ES-I3 (cell line): ENCODE data around the gene PYM1.
A peak's percentile ranks its signal among the peaks of the same experiment; 100 is the strongest.
"Not testable (repeated sequence)": the region's sequence is repeated elsewhere in the genome, so short reads cannot be mapped to it uniquely, and the experiment has no call there.

Experiments
- H3K36me3 ChIP-seq: 2 replicates; pipeline ENCODE4 v1.6.1; 2013; ENCODE audit warnings: mild to moderate bottlenecking, low read length, control low read depth, moderate library complexity; ENCODE audit not compliant: insufficient read depth
- H3K4me1 ChIP-seq: 2 replicates; pipeline ENCODE4 v1.6.1; 2013; ENCODE audit warnings: mild to moderate bottlenecking, control low read depth, low read length; ENCODE audit not compliant: insufficient read depth
- H3K9ac ChIP-seq: 2 replicates; pipeline ENCODE4 v1.6.1; 2013; ENCODE audit warnings: low read depth, mild to moderate bottlenecking, low read length, moderate library complexity
- H3K9me3 ChIP-seq: 2 replicates; pipeline ENCODE4 v1.6.1; 2013; ENCODE audit warnings: mild to moderate bottlenecking, low read length, moderate library complexity; ENCODE audit not compliant: control insufficient read depth, insufficient read depth

The PYM1 gene

DNA sequence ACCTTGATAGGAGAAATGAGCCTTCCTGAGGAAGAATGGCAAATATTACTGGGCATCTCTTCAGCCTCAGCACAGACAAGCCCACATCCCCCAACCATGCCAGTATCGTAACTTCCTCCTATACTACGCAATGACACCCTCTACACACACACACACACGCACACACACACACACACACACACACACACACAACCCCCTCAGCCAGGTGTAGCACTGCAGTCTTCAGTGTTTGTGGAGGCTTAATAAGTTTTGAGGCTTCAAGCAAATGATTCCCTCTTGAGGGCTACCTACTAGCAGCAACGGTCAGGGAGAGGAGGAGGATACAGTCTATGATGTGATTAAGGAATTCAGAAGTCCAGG lies 4.8 kb upstream of the PYM1 start:
- no peaks in the 10 kb centered on the region for H3K36me3 ChIP-seq
- H3K9me3 ChIP-seq = no peaks in the 10 kb centered on the region
- peak overlapping the region; percentile 74 for H3K9ac ChIP-seq
- H3K4me1 ChIP-seq = peaks cover 37% of the 10 kb centered on the region

DNA sequence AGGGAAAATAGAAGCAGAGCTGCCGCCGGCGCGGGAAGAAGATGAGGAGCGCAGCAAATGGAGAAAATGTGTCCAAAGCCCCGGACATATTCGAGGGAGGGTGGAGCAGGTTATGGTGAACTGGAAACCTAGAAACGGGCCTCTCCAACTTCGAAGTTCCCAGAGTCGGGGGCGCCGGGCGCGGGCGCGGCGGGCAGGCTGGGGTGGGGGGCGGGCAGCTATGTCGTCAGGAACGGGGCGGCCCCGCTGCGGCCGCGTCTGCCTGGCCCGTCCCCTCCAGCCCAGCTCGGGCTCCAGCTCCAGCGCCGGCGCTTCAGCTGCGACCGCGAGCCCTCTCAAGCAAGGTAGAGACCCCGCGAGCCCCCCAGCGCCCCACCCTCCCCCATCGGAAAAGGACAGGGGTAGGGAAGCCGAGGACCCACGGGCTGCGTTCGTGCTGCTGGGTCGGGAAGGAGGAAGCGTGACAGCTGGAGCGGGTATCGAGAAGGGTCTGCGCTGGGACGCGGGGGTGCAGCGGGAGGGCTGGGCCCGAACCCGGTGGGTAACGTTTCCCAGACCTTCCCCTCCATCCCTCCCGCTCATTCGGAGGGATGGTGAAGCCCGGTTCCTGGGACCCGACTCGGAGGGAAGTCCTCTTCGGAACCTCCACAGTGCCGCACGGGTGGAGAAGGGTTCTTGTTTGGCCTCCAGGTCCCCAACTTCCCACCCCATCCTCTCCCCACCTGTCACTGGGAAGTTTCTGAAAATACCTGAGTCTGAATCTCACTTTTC lies 4.3 kb upstream of the PYM1 start:
- Histone ChIP-seq H3K36me3 (no peaks in the 10 kb centered on the region), H3K4me1 (peaks cover 37% of the 10 kb centered on the region), H3K9me3 (no peaks in the 10 kb centered on the region), H3K9ac (peak overlapping the region; percentile 74)

DNA sequence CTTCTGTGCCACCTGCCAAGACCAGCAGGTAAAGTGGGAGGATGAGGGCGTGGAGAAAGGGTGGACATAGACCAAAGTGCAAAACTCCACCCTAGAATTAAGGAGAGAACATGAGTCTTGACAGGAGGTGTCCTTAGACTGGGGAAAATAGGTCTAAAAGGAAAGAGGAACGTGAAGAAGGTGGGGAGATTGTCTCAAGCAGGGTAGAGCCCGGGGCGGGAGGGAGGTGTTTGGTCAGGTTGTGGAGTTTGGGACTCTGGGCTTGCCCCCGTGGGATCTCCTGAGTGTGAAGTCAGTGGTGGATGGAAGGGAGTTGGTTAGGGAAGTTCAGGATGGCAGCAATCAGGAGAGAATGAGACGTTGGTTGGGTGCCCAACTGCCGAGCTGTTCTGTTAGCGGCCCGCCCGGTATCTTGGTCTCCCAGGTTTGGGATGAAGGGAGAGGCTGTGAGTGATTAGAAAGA lies 3.7 kb upstream of the PYM1 start:
- H3K9ac ChIP-seq = peak overlapping the region; percentile 48
- peaks cover 37% of the 10 kb centered on the region for H3K4me1 ChIP-seq
- H3K36me3 ChIP-seq = no peaks in the 10 kb centered on the region
- no peaks in the 10 kb centered on the region for H3K9me3 ChIP-seq

DNA sequence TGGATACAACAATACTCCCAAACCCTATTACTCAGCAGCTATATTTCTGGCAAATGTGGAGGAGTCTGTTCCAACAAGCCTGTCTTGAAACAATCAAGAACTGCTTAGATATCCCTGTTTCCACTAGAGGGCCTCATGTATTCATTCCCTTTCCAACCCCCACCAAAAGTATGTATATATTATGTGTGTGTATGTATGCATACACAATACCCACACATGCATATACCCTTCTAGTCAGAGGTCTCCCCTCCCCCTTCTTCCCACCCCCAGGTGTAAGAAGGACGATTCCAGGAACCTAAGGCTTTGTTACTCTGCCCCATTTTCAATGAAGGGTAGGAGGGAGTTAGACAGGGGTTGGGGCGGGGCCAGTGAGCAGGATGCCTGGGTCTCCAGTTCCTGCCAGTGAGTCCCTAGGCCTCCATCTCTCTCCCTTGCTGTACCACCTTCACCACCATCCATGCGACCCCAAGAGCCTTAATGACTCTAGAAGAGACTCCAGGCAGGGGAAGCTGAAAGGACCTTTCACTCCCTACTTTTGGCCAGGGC lies 3.1 kb upstream of the PYM1 start, which contains the start of gene DGKA:
Gene DGKA (plus strand): TSS at position 392 of the 546 bp plus-strand sequence. CDS start 5,342 bp downstream, outside the sequence.
- Histone ChIP-seq H3K4me1 (peaks cover 39% of the 10 kb centered on the region), H3K36me3 (no peaks in the 10 kb centered on the region), H3K9ac (peak within 1 kb of the TSS; percentile 74), H3K9me3 (no peaks in the 10 kb centered on the region)

DNA sequence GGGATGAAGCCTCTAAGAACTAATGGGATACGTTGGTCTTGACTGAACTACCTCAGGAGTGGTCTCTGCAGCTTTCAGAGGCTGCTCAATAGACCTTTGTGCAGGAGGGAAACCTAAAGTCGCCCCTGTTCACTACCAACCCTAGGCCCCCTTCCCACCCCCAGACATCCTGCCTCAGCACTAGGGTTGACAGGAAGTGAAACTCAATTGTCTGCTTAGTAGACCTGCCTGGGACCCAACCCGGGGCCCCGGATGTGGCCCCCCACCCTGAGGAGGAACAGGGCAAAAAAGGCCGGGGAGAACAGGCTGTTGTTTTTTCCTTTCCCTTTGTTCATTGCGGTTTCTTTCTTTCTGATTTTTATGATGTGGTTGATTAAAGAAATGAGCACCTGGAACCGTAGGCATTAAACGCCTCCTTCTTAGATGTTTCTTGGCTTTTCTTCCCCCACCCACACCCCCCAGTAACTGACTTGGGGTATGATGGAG lies 1.7 kb upstream of the PYM1 start:
- H3K4me1 ChIP-seq = peaks cover 47% of the 10 kb centered on the region
- H3K36me3 ChIP-seq = no peaks in the 10 kb centered on the region
- H3K9me3 ChIP-seq = no peaks in the 10 kb centered on the region
- H3K9ac ChIP-seq = no peak overlapping the region; the same call in 1 of the 2 replicates

DNA sequence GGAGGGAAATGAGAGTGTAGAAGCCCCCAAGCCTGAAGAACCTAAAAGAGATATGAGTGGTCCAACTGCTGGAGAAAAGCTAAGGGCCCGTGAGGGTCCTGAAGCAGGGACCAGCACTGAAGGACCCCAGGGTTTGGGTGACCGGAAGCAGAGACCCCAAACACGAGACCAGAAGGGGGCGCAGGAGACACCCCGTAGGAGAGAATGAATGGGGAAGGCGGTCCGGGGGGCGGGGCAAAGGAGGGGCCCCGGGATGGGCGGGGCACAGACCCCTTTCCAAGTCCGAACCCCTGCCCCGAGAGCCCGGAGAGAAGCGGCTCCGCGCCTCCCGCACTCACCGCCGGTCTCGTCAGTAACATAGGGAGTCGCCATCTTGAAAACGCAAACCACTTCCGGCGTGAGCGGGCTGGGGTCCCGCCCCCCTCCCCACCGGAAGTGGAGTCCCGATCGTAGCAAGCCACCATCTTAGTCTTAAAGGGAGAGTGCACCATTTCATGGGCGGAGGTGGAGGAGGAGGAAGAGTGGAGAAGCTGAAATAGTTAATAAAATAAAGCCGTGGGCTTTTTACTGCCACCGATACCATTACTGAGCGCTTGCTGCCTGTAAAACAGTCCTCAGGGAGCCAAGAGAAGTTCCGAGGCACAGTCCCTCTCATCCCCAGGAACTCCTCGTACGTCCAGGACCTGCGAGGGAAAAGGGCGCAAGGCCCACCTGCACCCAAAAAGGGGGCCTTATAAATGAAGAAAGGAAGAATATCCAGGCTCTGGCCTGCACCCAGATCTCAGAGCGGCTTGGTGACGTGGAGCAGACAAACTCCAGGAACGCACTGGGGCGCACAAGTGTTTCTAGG lies 731 bp downstream of the PYM1 start:
- Histone ChIP-seq H3K4me1 (peaks cover 32% of the 10 kb centered on the region), H3K36me3 (peaks cover 2% of the 10 kb centered on the region; the same call in 1 of the 2 replicates), H3K9me3 (no peaks in the 10 kb centered on the region), H3K9ac (peak overlapping the region; percentile 99)

DNA sequence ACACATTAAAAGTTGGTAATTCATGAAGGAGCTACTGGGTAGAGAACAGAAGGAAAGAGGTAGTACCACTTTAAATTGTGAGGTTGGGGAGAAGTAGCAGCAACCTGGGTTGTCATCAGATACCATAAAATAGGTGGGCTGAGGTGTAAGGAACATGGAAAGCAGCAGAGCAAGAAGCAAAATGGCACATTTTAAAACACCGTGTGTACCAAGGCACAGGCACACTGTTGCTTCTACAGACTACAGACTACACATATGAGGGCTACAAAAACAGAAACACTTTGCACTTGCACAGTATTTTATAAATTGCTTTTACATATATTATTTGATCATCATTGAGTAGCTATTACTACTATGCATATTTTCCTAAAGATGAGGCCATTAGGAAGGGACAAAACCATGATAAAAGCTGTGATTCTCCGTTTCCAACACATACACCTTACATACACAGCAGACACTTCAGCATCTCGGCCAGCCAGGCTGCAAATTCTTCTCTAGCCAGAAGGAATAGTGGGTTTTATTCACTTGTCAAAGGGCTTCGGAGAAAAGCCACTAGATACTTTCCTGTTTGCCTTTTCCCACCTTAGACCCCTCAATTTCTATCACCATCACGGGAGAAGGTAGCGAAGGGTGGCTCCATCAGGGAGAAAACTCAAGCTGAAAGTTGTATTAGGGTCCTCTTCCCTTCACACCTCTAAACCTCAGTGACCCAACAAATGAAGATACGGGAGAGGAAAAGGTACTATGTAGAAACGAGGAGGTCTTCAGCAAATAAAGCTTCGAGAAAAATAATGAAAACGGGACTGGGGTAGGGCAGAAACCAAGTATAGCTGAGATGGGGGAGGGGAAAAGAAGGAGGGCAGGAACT lies 1.6 kb downstream of the PYM1 start:
- peaks cover 30% of the 10 kb centered on the region for H3K4me1 ChIP-seq
- H3K9ac ChIP-seq = peak overlapping the region; percentile 99
- H3K36me3 ChIP-seq = peaks cover 2% of the 10 kb centered on the region; the same call in 1 of the 2 replicates
- H3K9me3 ChIP-seq = no peaks in the 10 kb centered on the region

DNA sequence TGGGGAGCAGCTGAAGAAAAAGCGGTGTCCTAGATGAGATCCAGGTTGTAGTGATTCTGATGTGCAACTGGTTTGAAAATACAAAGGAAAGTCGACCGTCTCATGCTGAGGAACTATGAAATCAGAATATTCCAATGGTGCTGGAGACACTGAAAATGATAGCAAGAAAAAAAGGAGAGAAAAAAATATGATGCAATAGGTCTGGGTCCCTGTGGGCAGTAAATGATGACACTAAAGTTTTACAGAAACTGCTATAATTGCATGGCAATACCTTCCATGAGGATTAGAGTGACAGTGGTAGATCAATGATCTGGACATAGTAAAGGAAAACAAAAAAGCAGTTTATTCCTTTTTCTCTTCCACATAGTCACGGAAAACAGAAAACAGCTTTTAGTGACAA lies 2.3 kb downstream of the PYM1 start:
- Histone ChIP-seq H3K9ac (no peak overlapping the region; the same call in 1 of the 2 replicates), H3K4me1 (peaks cover 23% of the 10 kb centered on the region), H3K9me3 (no peaks in the 10 kb centered on the region), H3K36me3 (peaks cover 2% of the 10 kb centered on the region; the same call in 1 of the 2 replicates)

DNA sequence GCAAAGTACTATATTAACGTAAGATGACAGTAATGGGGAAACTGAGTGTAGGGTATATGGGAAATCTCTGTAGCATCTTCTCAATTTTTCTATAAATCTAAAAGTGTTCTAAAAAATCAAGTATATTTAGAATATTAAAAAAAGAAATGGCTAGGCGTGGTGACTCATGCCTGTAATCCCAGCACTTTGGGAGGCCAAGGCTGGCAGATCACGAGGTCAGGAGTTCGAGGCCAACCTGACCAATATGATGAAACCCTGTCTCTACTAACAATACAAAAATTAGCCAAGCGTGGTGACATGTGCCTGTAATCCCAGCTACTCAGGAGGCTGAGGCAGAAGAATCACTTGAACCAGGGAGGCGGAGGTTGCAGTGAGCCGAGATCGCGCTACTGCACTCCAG lies 4.0 kb downstream of the PYM1 start:
- H3K9me3 ChIP-seq, H3K9ac ChIP-seq, H3K36me3 ChIP-seq: not testable (repeated sequence)
- peaks cover 10% of the 10 kb centered on the region; the same call in 1 of the 2 replicates for H3K4me1 ChIP-seq

DNA sequence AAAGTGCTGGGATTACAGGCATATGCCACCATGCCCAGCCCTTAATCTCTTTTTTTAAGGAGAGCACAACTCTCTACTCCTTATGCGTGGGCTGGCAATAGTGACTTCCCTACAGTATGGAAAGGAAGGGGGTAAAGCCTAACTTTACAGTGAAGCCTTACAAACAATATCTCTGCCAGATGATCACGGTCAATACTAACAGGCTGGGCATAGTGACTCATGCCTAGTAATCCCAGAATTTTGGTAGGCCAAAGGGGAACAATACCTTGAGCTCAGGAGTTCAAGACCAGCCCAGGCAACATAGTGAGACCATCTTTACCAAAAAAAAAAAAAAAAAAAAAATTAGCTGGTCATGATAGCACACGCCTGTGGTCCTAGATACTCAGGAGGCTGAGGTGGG lies 5.6 kb downstream of the PYM1 start:
- peaks cover 10% of the 10 kb centered on the region; the same call in 1 of the 2 replicates for H3K4me1 ChIP-seq
- H3K9ac ChIP-seq = no peak overlapping the region
- H3K36me3 ChIP-seq = peaks cover 2% of the 10 kb centered on the region; the same call in 1 of the 2 replicates
- no peaks in the 10 kb centered on the region for H3K9me3 ChIP-seq

DNA sequence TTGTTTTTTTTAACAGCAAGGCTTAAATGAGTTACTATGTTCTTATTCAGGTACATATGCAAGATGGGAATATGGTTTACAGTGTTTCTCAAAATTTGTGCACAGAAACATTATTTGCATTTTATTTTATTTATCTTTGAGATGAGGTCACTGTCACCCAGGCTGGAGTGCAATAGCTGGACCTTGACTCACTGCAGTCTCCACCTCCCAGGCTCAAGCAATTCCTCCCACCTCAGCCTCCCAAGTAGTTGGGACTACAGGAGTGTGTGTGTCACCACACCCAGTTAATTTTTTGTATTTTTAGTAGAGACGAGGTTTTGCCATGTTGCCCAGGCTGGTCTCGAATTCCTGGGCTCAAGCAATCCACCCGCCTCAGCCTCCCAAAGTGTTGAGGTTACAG lies 8.7 kb downstream of the PYM1 start:
- not testable (repeated sequence) for H3K4me1 ChIP-seq, H3K9ac ChIP-seq, H3K36me3 ChIP-seq, H3K9me3 ChIP-seq

DNA sequence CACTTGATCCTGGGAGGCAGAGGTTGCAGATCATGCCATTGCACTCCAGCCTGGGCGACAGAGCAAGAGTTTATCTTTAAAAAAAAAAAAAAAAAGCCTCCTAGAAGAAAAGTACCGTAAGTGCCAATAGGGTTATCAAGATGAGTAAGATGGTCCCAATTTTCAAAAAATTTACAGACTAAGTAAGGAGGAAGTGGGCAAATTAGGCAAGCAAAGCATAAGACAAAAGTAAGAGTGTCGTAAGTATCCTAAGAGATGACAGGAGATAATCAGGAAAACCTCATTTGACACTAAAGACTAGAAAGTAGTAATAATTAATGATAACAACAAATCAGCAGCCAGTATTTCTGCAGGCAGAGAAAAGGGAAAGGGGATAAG lies 12.2 kb downstream of the PYM1 start:
- H3K4me1 ChIP-seq = no peaks in the 10 kb centered on the region
- H3K36me3 ChIP-seq = peaks cover 7% of the 10 kb centered on the region
- H3K9me3 ChIP-seq = no peaks in the 10 kb centered on the region
- no peak overlapping the region for H3K9ac ChIP-seq

DNA sequence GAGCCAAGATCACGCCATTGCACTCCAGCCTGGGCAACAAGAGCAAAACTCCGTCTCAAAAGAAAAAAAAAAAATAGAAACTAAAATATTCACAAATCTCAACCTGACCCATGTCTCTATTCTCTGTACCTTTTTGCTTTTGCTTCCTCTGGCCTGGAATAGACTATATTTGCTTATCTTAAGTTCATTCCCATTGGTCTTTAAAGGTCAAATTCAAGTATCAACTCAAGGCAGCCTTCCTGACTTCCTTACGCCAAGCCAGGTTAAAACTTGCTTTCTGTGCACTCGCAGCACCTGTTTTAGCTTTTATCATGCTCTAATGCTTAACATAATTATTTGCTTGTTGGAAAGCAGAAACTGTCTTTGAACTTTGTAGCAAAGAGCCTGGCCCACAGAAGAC lies 14.8 kb downstream of the PYM1 start:
- no peak overlapping the region for H3K9ac ChIP-seq
- H3K36me3 ChIP-seq = peaks cover 7% of the 10 kb centered on the region
- H3K4me1 ChIP-seq = no peaks in the 10 kb centered on the region
- no peaks in the 10 kb centered on the region for H3K9me3 ChIP-seq

DNA sequence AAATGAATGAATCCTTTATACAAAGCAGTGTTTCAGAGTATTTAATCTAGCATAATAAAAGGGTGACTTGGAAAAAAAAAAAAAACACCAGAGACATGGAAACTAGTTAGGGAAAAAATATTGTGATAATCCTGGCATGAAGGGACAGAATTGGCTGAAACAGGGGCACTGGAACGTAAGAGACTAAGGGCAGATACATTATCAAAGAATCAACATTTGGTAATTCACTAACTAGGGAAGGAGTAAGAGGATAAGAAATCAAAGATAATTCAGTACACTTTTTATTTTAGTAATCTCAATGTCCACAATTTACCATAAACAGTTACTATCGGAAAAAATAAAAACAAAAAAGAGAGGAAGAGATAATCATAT lies 18.2 kb downstream of the PYM1 start:
- Histone ChIP-seq H3K9me3 (no peaks in the 10 kb centered on the region), H3K36me3 (peaks cover 7% of the 10 kb centered on the region), H3K9ac (no peak overlapping the region; the same call in 1 of the 2 replicates), H3K4me1 (no peaks in the 10 kb centered on the region)
